Neural cell (in vitro differentiated cells): Measurements from ENCODE around the gene PTPRN2. TPM values are rescaled to one million over a fixed set of nuclear protein-coding genes. Genes with fewer than 3 reads are reported as not detected.

Experiments used
- H2AFZ ChIP-seq: fragments of 200-600, 300-800 bp; sonication (generic), shearing (Covaris generic); 2 replicates; pipeline ENCODE4 v1.6.0; 2014; ENCODE audit warnings: low read depth, mild to moderate bottlenecking, antibody characterized with exemption, low read length, moderate library complexity
- H3F3A ChIP-seq: fragments of 200-600 bp; shearing (Covaris generic); 2 replicates; pipeline ENCODE4 v1.6.1; 2016; ENCODE audit warnings: mild to moderate bottlenecking, moderate library complexity, mixed read lengths, antibody characterized with exemption, low read length; ENCODE audit not compliant: insufficient read depth, poor library complexity, severe bottlenecking
- H3K27ac ChIP-seq: fragments of 200-600, 300-800 bp; sonication (generic), shearing (Covaris generic); 2 replicates; pipeline ENCODE4 v1.5.1; 2014; ENCODE audit warnings: mild to moderate bottlenecking, low read length, moderate library complexity
- H3K27me3 ChIP-seq: fragments of 300-800, 200-600 bp; sonication (generic), shearing (Covaris generic); 2 replicates; pipeline ENCODE4 v1.6.0; 2014; ENCODE audit warnings: mild to moderate bottlenecking, low read depth, low read length, moderate library complexity; ENCODE audit not compliant: insufficient read depth
- H3K36me3 ChIP-seq: fragments of 300-800, 200-600 bp; sonication (generic), shearing (Covaris generic); 2 replicates; pipeline ENCODE4 v1.5.1; 2014; ENCODE audit warnings: mild to moderate bottlenecking, antibody characterized with exemption, low read length, moderate library complexity; ENCODE audit not compliant: insufficient read depth
- H3K4me2 ChIP-seq: fragments of 300-800, 200-600 bp; sonication (generic), shearing (Covaris generic); 2 replicates; pipeline ENCODE4 v1.6.0; 2014; ENCODE audit warnings: mild to moderate bottlenecking, low read length
- H3K4me3 ChIP-seq: fragments of 300-800, 200-600 bp; sonication (generic), shearing (Covaris generic); 2 replicates; pipeline ENCODE4 v1.5.1; 2014; ENCODE audit warnings: mild to moderate bottlenecking, low read length, moderate library complexity
- H3K79me2 ChIP-seq: fragments of 200-600 bp; shearing (Covaris generic); replicated peaks from 2 replicates; pipeline ENCODE4 v1.6.0; 2014; ENCODE audit warnings: mild to moderate bottlenecking, low read length, moderate library complexity; ENCODE audit not compliant: insufficient read depth
- H3K9ac ChIP-seq: fragments of 300-800, 200-600 bp; sonication (generic), shearing (Covaris generic); 2 replicates; pipeline ENCODE4 v1.6.1; 2016; ENCODE audit warnings: mild to moderate bottlenecking, low read length, mixed read lengths
- H3K9me2 ChIP-seq: fragments of 200-600 bp; shearing (Covaris generic); 2 replicates; pipeline ENCODE4 v1.6.1; 2016; ENCODE audit warnings: mild to moderate bottlenecking, low read length, mixed read lengths; ENCODE audit not compliant: insufficient read depth
- H3K9me3 ChIP-seq: fragments of 200-600, 300-800 bp; sonication (generic), shearing (Covaris generic); 2 replicates; pipeline ENCODE4 v1.6.1; 2016; ENCODE audit warnings: mild to moderate bottlenecking, mixed run types, low read length, moderate library complexity, mixed read lengths
- H4K20me1 ChIP-seq: fragments of 200-600 bp; shearing (Covaris generic); 2 replicates; pipeline ENCODE4 v1.6.1; 2016; ENCODE audit warnings: mild to moderate bottlenecking, mixed run types; ENCODE audit not compliant: insufficient read depth
- EP300 ChIP-seq: fragments of 450-650 bp; conservative IDR thresholded peaks from 2 replicates; pipeline ENCODE4 v1.6.1; 2014; ENCODE audit warnings: antibody characterized with exemption, mild to moderate bottlenecking, moderate library complexity; ENCODE audit not compliant: poor library complexity, severe bottlenecking
- EZH2 ChIP-seq: fragments of 200-600, 300-800 bp; shearing (Covaris generic), sonication (generic); IDR thresholded peaks from 2 replicates; pipeline ENCODE4 v1.6.1; 2014; ENCODE audit warnings: antibody characterized with exemption, low read length, borderline replicate concordance, mild to moderate bottlenecking; ENCODE audit not compliant: insufficient read depth, poor library complexity, severe bottlenecking
- MXI1 ChIP-seq: fragments of 450-650 bp; conservative IDR thresholded peaks from 2 replicates; pipeline ENCODE4 v1.6.1; 2014; ENCODE audit warnings: antibody characterized with exemption, mild to moderate bottlenecking; ENCODE audit not compliant: poor library complexity, severe bottlenecking
- POLR2AphosphoS5 ChIP-seq: IDR thresholded peaks from 2 replicates; pipeline ENCODE4 v1.6.1; 2012
- RAD21 ChIP-seq: fragments of 450-650 bp; conservative IDR thresholded peaks from 2 replicates; pipeline ENCODE4 v1.6.1; 2014; ENCODE audit warnings: antibody characterized with exemption, mild to moderate bottlenecking, moderate library complexity
- REST ChIP-seq: IDR thresholded peaks from 2 replicates; pipeline ENCODE4 v1.6.1; 2012; ENCODE audit warnings: borderline replicate concordance
- SMC3 ChIP-seq: fragments of 450-650 bp; conservative IDR thresholded peaks from 2 replicates; pipeline ENCODE4 v1.6.1; 2014; ENCODE audit warnings: antibody characterized with exemption, mild to moderate bottlenecking, moderate library complexity; ENCODE audit not compliant: poor library complexity
- TAF1 ChIP-seq: IDR thresholded peaks from 2 replicates; pipeline ENCODE4 v1.6.1; 2012; ENCODE audit warnings: low read depth
- polyA plus RNA-seq: library from polyadenylated mRNA; depleted of rRNA; stranded (reverse); fragments of >200 nt; gene quantifications from 2 replicates; pipeline ENCODE4 v1.2.3, GENCODE V29; 2014
- TF ChIP-seq, protein P1 (sequence below): fragments of 450-650 bp; IDR thresholded peaks from 2 replicates; pipeline ENCODE4 v1.5.1; 2014; ENCODE audit warnings: antibody characterized with exemption, mild to moderate bottlenecking, moderate library complexity; ENCODE audit not compliant: poor library complexity, severe bottlenecking

The PTPRN2 gene
- polyA plus RNA-seq, 1 donor from 2014 or later: 31.0 TPM

GRCh38 chr7:158362912-158363905 lies 224.4 kb downstream of the PTPRN2 start:
- Histone ChIP-seq H3K79me2 (no peaks in the 10 kb centered on the region), H3K36me3 (no peaks in the 10 kb centered on the region), H3K9me3 (no peaks in the 10 kb centered on the region), H3K27ac (no peak overlapping the region), H3K4me3 (no peak overlapping the region), H3F3A (no peaks in the 10 kb centered on the region), H3K4me2 (no peak overlapping the region), H2AFZ (no peak overlapping the region), H4K20me1 (no peaks in the 10 kb centered on the region), H3K9me2 (no peaks in the 10 kb centered on the region), H3K27me3 (no peaks in the 10 kb centered on the region), H3K9ac (no peak overlapping the region)
- no peak for TF ChIP-seq EP300

GRCh38 chr7:158362001-158362400 lies 225.6 kb downstream of the PTPRN2 start:
- Histone ChIP-seq H3K79me2 (no peaks in the 10 kb centered on the region), H3K9me2 (no peaks in the 10 kb centered on the region), H3K27ac (no peak overlapping the region), H3K27me3 (no peaks in the 10 kb centered on the region), H3K9ac (no peak overlapping the region), H3K36me3 (no peaks in the 10 kb centered on the region), H4K20me1 (no peaks in the 10 kb centered on the region), H2AFZ (no peak overlapping the region), H3K4me3 (no peak overlapping the region), H3K9me3 (no peaks in the 10 kb centered on the region), H3F3A (no peaks in the 10 kb centered on the region), H3K4me2 (no peak overlapping the region)
- TF ChIP-seq REST (no peak), RAD21 (no peak), POLR2AphosphoS5 (no peak), TAF1 (no peak), EZH2 (no peak), MXI1 (no peak), SMC3 (no peak), EP300 (no peak)
- TF ChIP-seq, protein P1, sequence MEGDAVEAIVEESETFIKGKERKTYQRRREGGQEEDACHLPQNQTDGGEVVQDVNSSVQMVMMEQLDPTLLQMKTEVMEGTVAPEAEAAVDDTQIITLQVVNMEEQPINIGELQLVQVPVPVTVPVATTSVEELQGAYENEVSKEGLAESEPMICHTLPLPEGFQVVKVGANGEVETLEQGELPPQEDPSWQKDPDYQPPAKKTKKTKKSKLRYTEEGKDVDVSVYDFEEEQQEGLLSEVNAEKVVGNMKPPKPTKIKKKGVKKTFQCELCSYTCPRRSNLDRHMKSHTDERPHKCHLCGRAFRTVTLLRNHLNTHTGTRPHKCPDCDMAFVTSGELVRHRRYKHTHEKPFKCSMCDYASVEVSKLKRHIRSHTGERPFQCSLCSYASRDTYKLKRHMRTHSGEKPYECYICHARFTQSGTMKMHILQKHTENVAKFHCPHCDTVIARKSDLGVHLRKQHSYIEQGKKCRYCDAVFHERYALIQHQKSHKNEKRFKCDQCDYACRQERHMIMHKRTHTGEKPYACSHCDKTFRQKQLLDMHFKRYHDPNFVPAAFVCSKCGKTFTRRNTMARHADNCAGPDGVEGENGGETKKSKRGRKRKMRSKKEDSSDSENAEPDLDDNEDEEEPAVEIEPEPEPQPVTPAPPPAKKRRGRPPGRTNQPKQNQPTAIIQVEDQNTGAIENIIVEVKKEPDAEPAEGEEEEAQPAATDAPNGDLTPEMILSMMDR: no peak
